ENCODE results near the gene FBXL17. TPM values are rescaled to one million over a fixed set of nuclear protein-coding genes. Genes with fewer than 3 reads are reported as not detected.

FBXL17 gene
- total RNA-seq, 1 donor from 2014 or later = 15.9 TPM

- H3K4me1 Mint-ChIP-seq (ENCODE audit: low read depth) = peaks cover 5% of the 10 kb centered on the region
- H3K4me3 Mint-ChIP-seq (ENCODE audit: low read depth) = no peak overlapping the region
- no peak for DNase-seq (ENCODE audit: low spot score, unreplicated experiment)
- no peak for TF ChIP-seq CTCF (IDR thresholded peaks at IDR 0.05; ENCODE audit: unreplicated experiment)
- H3K27ac Mint-ChIP-seq = no peak overlapping the region
- no peaks in the 10 kb centered on the region for H3K9me3 Mint-ChIP-seq (ENCODE audit: low read depth)
- H3K27me3 Mint-ChIP-seq = no peaks in the 10 kb centered on the region
- no peaks in the 10 kb centered on the region for H3K36me3 Mint-ChIP-seq (ENCODE audit: insufficient read depth)
These were observed 412.1 kb downstream of the FBXL17 start for GRCh38 chr5:107969847-107970246.

DNA sequence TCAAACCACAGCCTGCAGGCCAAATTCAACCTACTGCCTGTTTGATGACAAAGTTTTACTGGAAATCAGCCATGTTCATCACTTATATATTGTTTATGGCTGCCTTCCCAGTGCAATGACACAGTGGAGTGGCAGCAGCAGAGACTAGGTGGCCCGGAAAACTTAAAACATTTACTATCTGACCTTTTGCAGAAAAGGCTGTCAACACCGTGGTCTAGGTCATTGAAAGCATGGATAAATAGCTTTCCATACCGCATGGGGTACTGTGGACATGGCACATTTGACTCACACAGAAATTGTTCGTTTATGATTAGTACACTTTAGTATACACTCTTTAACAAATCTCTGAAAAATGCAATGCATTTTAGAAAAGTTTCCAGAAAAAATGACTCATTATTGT is 412.9 kb downstream of the FBXL17 start:
- TF ChIP-seq CTCF (IDR thresholded peaks at IDR 0.05; ENCODE audit: unreplicated experiment) = no peak
- Mint-ChIP-seq H3K4me1 (ENCODE audit: low read depth) (no peaks in the 10 kb centered on the region), H3K36me3 (ENCODE audit: insufficient read depth) (no peaks in the 10 kb centered on the region), H3K4me3 (ENCODE audit: low read depth) (no peak overlapping the region), H3K9me3 (ENCODE audit: low read depth) (no peaks in the 10 kb centered on the region), H3K27me3 (no peaks in the 10 kb centered on the region), H3K27ac (no peak overlapping the region)
- DNase-seq (ENCODE audit: low spot score, unreplicated experiment) = no peak

- no peak for DNase-seq (ENCODE audit: low spot score, unreplicated experiment)
- no peak for TF ChIP-seq CTCF (IDR thresholded peaks at IDR 0.05; ENCODE audit: unreplicated experiment)
- Mint-ChIP-seq H3K4me1 (ENCODE audit: low read depth) (no peaks in the 10 kb centered on the region), H3K27ac (no peak overlapping the region), H3K36me3 (ENCODE audit: insufficient read depth) (no peaks in the 10 kb centered on the region), H3K4me3 (ENCODE audit: low read depth) (no peak overlapping the region), H3K27me3 (no peaks in the 10 kb centered on the region), H3K9me3 (ENCODE audit: low read depth) (no peaks in the 10 kb centered on the region)
These were observed 413.5 kb downstream of the FBXL17 start for GRCh38 chr5:107968406-107968843.

DNA sequence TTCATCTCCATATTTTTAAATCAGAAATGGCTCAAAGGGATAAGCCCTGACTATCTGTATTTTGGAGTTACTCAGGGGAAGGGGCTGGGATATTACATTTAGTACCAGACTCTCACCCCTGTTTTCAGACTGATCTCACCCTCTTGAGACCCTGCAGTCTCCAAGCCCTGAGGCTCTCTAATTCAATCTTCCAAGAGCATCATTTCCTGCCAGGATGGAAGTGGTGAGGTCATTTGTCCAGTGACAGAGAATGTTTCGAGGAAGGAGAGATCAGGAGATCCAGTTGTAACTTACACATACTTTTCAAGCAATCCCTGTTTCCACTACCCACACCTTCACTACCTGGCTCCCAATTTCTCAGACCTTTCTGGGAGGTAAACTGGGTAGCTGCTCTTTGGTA is 415.7 kb downstream of the FBXL17 start:
- no peak for TF ChIP-seq CTCF (IDR thresholded peaks at IDR 0.05; ENCODE audit: unreplicated experiment)
- no peak for DNase-seq (ENCODE audit: low spot score, unreplicated experiment)
- Mint-ChIP-seq H3K4me1 (ENCODE audit: low read depth) (no peaks in the 10 kb centered on the region), H3K27me3 (no peaks in the 10 kb centered on the region), H3K9me3 (ENCODE audit: low read depth) (no peaks in the 10 kb centered on the region), H3K36me3 (ENCODE audit: insufficient read depth) (no peaks in the 10 kb centered on the region), H3K27ac (no peak overlapping the region), H3K4me3 (ENCODE audit: low read depth) (no peak overlapping the region)

DNA sequence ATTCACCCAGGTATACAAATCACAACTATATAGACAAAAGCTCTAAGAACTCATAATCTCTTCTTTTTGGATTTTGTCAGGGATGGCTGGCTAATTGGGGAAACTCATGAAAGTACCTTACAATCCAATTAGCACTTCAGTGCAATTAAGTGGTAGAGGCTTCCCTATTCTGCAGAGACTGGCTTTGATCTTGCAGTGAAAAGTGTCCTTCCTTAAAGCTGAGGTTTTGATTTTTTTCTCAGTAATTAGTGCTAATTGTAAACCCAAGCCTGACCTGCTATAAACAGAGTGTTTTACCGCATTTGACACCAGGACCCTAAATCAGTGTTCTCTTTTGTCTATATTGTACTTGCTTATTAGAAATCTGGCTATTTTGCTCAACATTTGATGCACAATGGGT is 417.2 kb downstream of the FBXL17 start:
- no peak for DNase-seq (ENCODE audit: low spot score, unreplicated experiment)

More for the DNA sequence above, 417.2 kb downstream of the FBXL17 start:
- Mint-ChIP-seq H3K4me3 (ENCODE audit: low read depth) (no peak overlapping the region), H3K36me3 (ENCODE audit: insufficient read depth) (no peaks in the 10 kb centered on the region), H3K27me3 (no peaks in the 10 kb centered on the region), H3K9me3 (ENCODE audit: low read depth) (no peaks in the 10 kb centered on the region), H3K4me1 (ENCODE audit: low read depth) (peaks cover 1% of the 10 kb centered on the region), H3K27ac (no peak overlapping the region)
- no peak for TF ChIP-seq CTCF (IDR thresholded peaks at IDR 0.05; ENCODE audit: unreplicated experiment)
